Sciatic nerve (tissue), 2 donors: ENCODE data around the gene CRYL1. TPM values are rescaled to one million over a fixed set of nuclear protein-coding genes. Genes with fewer than 3 reads are reported as not detected.

Experiments used
- ATAC-seq: fragments of 200-7000 bp; cut with Tn5 transposase; one replicate; pipeline ENCODE4 v1.9.1; 2020; ENCODE audit warnings: mild to moderate bottlenecking, moderate library complexity
- DNase-seq: peaks from one replicate; pipeline ENCODE4 v3.0.0-alpha.2; 2020; ENCODE audit warnings: low spot score
- intact Hi-C: fragments of 100-400 bp; cut with DNase I; formaldehyde crosslinking; loops from one replicate; pipeline ENCODE4 v1.14.2; 2022
- total RNA-seq: library from RNA; stranded (reverse); fragmentation: NEBNext Ultra II Directional; extraction: Animal tissue kit (Norgen Biotek cat#: 25700); gene quantifications from one replicate; pipeline ENCODE4 v1.2.1, GENCODE V29; 2021
- donor health status: DM: no; HTN: no; CAD: no.
- donor health status: DM: no; HTN: no; CAD: no.

The CRYL1 gene
- total RNA-seq, 1 donor from 2014 or later: 44.8 TPM

DNA sequence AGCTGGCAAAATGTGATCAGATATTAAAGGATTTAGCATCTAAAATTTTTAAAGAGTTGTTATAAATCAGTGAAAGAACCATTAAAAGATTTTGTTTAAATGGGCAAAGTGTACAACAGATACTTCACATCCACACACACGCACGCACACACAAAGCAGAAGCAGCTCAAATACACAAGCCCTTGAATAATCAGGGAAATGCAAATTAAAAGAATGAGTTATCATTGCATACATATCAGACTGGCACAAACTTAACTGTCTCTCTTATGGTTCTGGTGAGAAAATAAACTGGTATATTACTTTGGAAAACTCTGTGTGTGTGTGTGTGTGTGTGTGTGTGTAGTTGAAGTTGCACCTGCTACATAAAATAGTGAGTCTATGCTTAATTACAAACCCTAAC is 59.3 kb downstream of the CRYL1 start:
- DNase-seq (no peak), ATAC-seq (no peak)
- intact Hi-C loops: no loop called here

DNA sequence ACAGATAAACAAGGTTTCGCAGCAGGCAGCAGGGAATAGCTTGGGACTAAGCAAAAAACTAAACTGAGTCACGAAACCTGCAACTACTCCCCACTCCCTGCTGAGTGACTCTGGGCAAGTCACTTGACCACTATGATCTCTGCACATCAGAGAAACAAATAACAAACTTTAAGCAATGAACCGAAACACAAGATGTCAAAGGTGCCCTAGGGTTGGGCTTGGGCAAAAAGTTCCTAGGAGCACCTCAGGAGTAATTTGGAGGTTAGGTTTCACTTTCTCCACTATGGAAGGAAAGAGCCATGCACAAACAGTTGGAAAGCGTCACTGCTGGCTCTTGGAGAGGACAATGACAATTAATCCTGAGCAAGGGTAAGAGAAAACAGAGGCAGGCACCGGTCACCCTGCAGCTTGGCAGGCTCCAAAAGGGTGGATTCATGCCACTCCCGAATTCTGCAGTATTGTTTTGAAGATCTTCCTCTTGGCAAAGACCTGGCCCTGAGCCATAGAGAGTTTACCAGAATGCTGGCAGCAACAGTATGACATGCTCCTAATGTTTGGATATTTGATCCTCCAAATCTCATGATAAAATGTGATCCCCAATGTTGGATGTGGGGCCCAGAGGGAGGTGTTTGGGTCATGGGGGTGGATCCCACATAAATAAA is 60.3 kb downstream of the CRYL1 start:
- DNase-seq (no peak), ATAC-seq (peak; percentile 60)
- intact Hi-C loops: no loop called here

DNA sequence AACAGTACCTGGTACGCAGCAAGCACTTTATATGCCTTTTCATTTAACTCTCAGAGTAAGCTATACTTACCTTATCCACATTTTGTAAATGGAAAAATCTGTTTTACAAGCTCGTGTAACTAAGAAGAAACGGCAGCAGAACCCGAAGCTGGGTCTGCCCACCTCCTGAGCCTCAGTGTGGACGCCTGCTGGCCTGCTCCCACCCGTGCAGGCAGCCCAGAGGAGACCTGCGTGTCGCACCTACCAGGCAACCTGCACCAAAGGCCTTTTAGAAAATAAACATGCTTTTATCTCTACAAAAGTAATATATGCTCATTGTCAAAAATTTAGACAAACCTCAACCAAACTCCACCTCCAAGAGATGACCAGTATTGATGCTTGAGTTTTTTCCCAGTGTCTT is 62.7 kb downstream of the CRYL1 start:
- intact Hi-C loops: no loop called here
- ATAC-seq (no peak), DNase-seq (no peak)

DNA sequence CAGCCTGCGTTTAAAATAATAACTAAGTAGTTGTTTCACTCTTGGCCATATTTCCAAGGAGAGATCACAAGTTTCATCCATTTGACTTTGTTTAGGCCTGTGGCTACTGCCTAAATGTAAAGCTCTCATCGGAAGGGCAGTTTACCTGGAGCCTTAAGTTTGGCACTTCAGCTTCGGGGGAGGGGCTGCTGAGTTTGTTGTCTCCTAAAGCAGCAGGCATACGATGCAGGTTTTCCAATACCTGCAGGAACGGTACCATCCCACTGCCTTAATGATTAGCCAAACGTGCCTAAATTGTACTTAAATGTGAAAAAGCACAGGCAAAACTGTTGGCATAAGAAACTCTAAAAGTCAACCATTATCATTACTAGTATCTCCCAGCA is 63.1 kb downstream of the CRYL1 start:
- DNase-seq: no peak
- intact Hi-C loops: no loop called here
- ATAC-seq: no peak

DNA sequence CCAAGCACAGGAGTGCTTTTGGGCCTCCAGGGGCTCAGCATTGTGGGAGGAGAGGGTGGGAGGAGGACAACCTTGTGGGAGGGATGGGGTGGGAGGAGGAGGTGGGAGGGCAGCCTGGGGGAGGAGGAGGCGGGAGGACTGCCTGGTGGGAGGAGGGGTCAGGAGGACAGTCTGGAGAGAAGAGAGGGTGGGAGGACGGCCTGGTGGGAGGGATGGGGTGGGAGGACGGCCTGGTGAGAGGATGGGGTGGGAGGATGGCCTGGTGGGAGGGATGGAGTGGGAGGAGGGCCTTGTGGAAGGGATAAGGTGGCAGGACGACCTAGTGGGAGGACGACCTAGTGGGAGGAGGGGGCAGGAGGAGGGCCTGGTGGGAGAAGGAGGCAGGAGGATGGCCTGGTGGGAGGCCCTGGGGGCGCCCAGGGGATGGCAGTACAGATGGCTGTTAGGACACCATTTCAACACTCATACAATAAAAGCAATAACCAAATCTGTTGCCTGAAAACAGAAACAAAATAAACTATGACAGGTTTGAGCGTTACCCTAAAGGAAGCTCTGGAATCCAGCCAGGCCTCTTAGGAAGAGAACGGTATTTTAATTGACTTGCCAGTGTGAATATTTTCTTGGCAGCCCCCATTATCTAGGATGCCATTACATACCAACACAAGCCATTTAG is 63.7 kb downstream of the CRYL1 start:
- no peak for DNase-seq
- no peak for ATAC-seq
- intact Hi-C loops: no loop called here

DNA sequence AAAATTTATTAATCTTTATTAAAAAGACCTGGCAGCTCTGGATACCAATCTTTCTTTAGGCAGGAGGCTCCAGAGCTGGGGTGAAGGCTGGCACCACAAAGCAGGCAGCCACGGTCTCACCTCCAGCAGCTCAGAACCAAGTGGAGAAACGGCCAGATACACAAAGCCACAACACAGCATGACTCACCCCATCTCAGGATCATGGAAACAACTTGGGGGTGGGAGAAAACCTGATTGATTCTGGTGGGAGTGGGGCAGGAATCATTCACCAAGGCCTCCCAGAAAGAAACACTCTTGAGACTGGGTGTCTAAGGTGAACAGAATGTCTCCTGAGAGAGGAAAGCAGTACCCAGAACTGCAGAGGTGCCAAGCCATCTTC is 64.2 kb downstream of the CRYL1 start:
- ATAC-seq (no peak), DNase-seq (no peak)
- intact Hi-C loops: no loop called here

DNA sequence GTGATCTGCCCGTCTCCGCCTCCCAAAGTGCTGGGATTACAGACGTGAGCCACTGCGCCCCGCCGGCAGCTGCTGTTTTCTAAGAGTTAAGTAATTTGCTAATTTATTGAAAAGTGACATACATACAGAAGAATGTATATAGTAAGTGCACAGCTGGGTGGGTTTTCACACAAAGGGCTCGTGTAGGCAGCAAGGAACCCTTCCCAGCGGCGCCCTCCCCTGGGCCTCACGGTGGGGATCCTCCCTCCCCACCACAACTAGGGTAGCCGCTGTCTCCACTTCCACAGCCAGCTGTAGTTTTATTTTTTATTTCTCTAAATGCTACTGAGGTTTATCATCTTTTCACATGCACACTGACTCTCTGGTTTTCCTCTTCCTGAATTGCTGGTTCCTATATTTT is 64.9 kb downstream of the CRYL1 start:
- intact Hi-C loops: no loop called here
- DNase-seq: no peak
- ATAC-seq: no peak

DNA sequence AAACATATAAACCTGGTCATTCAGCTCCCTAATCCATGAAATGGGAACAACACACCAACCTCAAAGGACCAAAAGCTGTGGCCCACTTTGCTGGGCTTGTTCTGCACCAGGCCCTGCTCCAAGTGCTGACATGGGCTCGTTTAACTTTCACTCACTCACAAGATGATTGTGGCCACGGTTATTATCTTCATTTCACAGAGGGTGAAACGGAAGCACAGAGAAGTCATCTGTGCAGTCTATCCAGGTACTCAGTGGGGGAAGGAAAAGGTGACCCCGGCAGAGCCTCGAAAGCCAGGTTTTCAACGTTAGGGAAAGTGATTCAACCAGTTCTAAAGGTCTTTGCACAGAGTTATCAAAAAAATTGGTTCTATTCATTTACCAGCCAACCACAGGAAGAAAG is 68.0 kb downstream of the CRYL1 start:
- intact Hi-C loops: no loop called here
- ATAC-seq (no peak), DNase-seq (no peak)

DNA sequence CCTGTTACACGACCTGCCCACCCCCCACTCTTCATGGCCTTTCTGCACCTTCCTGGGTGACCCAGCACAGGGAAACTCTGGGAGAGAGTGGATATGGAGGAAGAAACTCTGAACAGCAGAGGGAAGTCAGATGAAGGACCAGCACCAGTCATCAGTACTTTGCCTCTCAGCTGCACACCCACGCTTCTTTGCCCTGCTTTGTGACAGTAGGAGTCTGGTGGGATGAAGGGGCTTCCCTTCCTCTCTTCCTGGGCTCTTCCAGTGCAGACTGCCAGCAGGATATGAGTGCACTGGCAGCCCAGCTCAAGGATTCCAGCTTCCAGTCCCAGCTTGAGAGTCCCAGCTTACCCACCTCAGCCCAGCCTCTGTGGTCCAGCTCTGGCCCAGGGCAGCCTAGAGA is 68.9 kb downstream of the CRYL1 start:
- no peak for ATAC-seq

DNA sequence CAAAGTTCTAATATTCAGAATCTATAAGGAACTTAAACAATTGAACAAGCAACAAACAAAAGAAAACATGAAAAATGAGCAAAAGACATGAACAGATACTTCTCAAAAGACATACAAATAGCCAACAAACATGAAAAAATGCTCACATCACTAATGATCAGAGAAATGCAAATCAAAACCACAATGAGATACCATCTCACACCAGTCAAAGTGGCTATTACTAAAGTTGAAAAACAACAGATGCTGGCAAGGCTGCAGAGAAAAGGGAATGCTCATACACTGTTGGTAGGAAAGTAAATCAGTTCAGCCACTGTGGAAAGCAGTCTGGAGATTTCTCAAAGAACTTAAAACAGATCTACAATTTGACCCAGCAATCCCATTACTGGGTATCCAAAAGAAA is 74.3 kb downstream of the CRYL1 start:
- DNase-seq (no peak), ATAC-seq (no peak)
- intact Hi-C loops: no loop called here

More for the DNA sequence above, 68.9 kb downstream of the CRYL1 start:
- intact Hi-C loops: no loop called here
- DNase-seq: no peak

DNA sequence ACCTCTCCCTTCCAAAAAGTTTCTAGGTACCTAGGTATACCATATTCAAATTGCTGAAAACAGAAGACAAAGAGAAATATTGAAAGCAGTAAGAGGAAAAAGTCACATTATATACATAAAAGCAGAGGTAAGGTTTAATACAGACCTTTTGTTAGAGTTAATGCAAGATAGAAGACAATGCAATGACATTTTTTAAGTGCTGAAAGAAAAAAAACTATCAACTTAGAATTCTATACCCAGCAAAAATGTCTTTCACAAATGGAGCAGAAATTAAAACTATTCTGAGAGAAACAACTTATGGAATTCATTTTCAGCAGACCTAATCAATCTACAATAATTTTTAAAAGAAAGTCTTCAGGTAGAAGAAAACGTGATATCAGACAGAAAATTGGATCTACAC is 77.2 kb downstream of the CRYL1 start:
- DNase-seq (no peak), ATAC-seq (no peak)
- intact Hi-C loops: no loop called here

DNA sequence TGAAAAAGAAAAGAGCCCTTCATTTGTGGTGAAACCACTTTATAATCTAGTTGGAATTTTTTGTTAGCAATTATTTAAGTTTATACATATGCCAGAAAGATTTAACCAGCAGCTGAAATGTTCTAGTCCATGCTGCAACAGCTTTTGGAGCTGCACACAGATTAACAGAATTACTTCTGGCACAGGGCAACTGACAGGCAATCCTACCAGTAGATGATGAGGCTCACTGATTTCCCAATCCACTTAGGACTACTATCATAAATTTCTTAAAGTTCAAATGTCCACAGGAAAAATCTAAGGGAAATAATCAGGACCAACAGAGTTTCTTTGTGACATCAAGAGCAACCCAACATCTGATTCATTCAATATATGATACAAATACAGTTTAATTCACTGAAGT is 78.8 kb downstream of the CRYL1 start:
- intact Hi-C loops: no loop called here
- DNase-seq: no peak
- peak; percentile 75 for ATAC-seq

DNA sequence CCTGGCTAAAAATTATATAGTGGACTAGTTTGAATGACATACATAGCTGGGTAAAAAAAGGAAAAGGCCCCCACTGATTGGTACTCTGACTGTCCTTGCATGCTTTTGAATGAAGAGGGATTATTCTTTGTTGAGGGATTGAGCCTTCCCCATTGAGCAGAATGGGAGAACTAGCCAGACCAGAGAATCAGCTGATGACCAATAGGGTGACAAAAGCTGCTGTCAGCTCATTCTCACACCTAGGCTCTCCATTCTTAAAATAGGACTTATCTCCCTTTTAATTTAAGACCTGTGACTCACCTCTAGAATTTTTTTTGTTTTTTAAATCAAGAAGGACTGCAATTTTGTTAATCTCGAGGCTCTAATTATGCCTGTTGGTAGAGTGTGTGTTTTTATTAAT is 79.3 kb downstream of the CRYL1 start:
- intact Hi-C loops: no loop called here
- ATAC-seq (no peak), DNase-seq (no peak)

DNA sequence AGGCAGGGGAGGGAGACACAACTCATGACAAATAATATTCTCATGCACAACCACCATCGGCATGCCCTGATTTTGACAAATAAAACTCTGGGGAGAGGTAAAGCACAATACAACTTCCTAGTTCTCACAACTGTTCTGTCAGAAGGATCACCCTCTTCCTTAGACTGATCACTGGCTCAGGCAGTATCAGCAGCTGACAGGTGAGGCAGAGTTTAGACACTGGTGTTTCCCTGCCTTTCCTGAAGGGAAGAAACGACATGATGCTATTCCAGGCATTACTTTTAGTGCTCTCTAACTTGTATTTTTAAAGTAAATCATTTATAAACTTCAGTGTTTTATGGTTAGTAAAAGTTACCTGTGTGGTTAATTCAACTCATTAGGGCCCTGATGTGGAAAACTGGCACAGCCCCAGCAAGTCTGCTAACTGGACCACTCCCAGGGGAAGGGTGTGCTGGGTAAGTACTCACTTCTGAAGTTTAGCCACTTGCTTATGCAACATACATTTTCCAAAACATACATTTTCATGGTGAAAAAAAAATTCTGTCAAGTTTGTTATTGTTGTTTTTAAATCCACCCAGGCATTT is 82.8 kb downstream of the CRYL1 start:
- DNase-seq: no peak
- intact Hi-C loops: no loop called here
- ATAC-seq: no peak

DNA sequence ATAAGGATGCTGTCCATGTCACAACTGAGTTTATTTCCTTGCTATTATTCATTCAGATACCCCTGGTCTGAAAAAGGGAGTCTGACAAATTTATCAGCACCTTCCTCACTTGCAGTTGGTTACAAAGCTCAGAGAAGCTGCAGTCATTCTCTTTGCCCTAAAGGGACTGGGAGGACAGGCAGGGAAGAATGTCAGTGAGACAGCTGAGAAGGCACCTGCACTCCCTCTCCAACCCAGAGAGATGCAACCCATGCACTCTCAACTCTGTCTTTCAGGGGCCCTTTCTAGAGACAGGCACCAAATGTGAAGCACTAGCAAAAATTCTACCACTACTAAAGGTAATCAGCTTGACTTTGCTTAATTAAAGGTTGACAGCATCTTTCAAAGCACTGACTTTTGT is 83.3 kb downstream of the CRYL1 start:
- ATAC-seq: no peak
- no peak for DNase-seq
- intact Hi-C loops: no loop called here

DNA sequence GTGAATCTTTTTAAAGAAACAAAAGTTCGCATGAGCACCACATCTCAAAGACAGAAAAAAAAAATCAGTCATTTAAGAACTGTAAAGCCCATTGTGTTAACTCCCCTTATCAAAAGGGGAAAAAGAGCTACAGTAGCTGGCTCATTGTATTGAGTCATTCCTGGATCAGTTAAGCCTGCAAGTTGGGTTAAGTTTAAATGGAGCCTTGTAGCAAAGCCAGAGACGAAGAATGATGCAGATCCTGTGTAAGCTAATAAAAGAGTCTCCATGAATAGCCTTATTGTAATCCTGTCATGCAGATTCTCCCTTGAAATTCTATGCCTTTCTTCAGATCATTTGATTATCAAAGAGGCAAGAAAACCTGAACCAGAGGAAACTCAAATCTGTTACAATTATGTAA is 83.8 kb downstream of the CRYL1 start:
- intact Hi-C loops: no loop called here

DNA sequence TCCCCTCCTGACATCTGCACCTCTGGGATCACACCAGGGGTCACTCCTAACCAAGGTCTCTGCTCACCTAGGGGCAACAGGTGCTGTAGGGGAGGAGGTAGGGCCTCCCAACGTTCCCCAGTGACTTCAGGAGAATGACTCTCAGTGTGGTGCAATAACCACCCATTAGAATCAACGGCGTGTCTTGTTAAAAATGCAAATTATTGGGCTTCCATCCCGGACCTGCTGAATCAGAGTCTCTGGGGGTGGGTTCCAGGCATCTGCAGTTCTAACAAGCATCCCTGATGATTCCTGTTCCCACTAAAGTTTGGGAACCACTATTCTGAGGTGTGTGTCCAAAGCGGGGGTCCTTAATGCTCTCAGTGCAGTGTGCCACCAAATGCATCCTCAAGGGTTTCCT is 84.6 kb downstream of the CRYL1 start:
- intact Hi-C loops: no loop called here
- no peak for ATAC-seq
- no peak for DNase-seq

More for the DNA sequence above, 83.8 kb downstream of the CRYL1 start:
- peak; percentile 53 for ATAC-seq
- DNase-seq: no peak

DNA sequence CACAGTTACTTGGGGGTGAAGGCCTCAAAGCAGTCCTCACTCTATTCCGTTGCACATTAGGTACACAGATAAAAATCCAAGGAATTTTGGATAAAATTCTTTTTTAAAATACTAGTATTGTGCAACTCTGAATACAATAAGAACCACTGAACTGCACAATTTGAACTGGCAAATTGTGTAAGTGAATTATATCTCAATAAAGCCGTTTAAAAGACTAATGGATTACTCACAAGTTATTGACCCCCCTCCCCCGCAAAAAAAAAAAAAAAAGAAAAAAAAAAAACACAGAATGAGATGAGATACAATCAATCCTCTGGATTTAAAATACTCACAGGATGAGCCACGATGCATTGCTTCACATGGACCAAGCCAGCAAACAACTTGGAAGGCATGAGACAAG is 86.4 kb downstream of the CRYL1 start:
- intact Hi-C loops: no loop called here
- ATAC-seq (no peak), DNase-seq (no peak)

DNA sequence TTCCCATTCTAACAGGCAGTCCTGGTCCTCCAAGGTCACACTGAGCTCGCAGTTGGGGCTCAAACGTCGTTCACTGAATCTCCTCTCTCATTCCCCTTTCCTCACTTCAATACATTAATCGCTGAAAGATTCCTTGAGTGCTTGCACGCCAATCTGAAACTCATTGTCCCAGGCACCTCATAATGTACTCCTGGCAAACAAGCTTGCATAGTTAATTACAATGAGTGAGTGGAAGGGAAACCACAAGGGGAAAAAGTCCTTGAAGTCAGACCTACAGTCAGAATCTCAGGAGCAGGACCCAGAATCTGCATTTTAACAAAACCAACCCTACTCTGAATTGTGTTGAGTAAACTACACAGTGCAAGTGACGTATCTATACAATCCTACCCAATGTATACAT is 86.9 kb downstream of the CRYL1 start:
- intact Hi-C loops: no loop called here
- no peak for DNase-seq
- no peak for ATAC-seq

DNA sequence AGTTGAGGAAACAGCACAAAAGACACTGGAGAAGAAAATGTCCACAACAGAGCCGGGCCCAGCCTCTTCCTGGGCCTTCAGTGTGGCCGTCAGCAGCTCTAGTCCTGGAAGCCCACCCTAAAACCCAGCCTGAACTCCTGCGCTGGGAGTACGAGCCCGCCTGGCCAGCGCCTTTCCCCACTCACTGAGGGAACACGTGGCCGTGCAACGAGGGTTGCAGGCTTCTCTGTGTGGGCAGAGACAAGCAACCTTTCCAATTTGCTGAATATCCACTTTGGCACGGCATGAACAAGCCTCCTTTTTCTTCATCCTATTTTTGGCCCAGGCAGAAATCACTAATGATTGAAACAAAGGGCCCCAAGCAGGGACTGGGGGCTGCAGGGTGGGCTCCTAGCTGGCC is 89.2 kb downstream of the CRYL1 start:
- no peak for DNase-seq
- peak; percentile 14 for ATAC-seq
- intact Hi-C loops: no loop called here
